Inflammatory macrophage treated with lipopolysaccharide for 1 hour (primary cell): ENCODE results near the gene POLQ.
"Not testable (repeated sequence)": the region's sequence is repeated elsewhere in the genome, so short reads cannot be mapped to it uniquely, and the experiment has no call there.

Experiments
- DNase-seq, 2 donors: peaks; one replicate each; pipeline ENCODE4 v3.0.0-alpha.2; 2020 to 2022

The POLQ gene

DNA sequence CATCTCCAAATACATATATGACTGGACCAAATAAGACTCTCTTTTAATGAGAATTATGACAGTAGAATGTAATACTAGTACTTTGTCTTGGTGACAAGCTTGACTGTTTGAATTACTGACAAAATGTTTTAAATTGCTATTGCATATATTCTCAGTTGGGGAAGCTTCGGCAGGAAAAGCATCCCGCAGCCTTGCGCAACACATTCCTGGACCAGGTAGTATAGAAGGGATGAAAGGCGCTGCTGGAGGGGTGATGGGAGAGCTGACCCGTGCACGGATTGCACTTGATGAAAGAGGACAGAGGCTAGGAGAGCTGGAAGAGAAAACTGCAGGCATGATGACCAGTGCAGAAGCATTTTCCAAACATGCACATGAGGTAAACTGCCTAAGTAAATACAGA, 127.6 kb downstream of the POLQ start:
- DNase-seq = no peak

DNA sequence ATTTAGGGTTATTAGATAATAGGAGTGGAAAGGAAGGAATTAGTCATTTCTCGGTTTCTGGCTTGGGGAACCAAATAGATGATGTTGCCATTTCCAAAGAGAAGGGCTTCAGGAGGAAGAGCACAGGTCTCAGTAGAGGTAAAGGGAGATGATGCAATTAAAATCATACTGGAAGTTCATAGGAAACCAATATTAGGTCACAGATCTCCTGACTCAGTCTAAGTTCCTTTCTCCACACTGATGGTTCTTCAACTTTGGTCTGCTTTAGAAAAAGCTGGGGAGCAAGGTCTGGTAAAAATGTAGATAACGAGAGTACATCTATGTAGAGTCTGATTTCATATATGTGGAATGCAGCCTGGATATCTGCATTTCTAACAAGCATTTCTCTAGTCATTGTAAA, 130.9 kb downstream of the POLQ start:
- no peak for DNase-seq

DNA sequence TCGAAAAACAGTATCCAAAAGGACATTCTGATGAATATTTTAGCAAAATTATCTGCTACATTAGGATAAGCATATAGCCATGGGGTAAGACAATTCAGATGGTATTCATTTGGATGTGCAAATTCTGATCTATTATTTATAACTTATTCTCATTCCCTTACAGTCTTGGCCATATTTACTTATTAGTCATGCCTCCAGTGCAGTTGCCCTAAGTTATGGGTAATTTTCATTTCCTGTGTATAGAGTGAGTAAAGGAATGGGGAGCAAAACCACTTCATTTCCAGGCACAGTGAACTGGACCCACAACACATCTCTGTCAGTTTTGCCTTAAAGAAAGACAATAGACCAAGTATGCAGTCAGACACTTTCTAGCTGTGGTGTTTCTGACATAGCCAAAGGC, 134.3 kb downstream of the POLQ start:
- DNase-seq = no peak

DNA sequence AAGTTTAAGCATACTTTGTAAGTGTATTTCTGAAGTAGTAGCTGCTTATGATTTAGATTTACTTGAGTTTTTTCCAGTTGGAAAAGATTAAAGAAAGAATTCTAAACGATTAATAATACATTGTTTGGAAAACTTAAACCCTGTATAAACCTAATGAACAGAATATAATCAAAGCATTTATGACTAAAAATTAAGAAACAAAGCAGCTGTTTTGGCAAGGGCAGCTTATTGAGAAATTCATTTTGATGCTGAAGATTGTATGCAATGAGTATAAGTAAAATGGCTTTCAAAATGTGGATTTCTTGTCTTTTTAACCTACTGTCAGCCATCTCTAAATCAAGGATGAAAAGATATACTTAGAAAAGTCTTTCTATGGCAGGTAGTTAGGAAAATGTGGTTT, 140.2 kb downstream of the POLQ start:
- no peak for DNase-seq

DNA sequence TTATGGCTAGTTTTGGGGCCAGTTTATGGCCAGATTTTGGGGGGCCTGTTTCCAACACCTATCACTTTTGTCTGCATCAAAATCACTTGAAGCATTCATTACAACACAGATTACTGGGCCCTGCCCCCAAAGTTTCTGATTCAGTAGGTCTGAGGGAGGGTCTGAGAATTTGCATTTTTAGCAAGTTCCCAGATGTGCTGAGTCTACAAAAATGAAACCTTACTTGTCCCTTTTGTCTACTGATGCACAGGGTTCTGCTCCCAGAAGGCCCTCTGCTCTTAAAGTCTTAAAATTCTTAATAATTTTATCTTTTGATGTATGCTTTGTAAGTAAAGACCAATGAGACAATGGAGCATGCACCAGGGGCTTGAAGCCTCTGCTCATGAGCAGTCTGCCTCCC, 146.0 kb downstream of the POLQ start:
- no peak for DNase-seq

DNA sequence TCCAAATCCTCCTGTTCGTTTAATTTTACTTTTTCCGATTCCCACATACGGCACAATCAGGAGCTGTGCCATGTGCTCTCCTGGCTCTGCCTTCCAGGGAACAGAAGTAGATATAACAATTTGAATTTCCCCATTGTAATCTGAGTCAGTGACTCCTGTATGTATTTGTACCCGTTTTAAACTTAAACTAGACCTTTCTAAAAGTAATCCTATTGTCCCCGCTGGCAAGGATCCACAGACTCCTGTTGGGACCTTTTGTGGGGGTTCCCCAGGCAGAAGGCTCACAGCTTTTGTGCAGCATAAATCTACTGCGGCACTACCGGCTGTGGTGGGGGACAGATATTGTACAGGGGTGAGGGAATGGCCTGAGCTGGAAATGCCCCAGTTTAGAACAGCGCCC, 147.7 kb downstream of the POLQ start:
- not testable (repeated sequence) for DNase-seq

DNA sequence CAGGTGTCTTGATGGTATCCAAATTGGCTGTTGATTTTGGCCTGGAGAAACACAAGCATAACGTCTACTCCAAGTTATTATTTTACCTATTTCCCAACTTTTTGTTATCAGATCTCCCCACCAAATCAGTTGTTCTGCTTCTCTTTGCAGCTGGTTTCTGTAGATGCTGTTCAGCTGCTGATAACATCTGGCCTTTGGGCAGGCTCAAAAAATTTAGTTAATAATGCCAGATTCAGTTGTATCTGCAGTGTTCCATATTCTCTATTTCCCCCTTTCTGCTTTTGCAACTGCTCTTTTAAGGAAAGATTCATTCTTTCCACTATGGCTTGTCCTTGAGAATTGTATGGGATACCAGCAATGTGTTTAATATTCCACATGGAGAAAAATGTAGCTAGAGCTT, 149.8 kb downstream of the POLQ start:
- DNase-seq = not testable (repeated sequence)

DNA sequence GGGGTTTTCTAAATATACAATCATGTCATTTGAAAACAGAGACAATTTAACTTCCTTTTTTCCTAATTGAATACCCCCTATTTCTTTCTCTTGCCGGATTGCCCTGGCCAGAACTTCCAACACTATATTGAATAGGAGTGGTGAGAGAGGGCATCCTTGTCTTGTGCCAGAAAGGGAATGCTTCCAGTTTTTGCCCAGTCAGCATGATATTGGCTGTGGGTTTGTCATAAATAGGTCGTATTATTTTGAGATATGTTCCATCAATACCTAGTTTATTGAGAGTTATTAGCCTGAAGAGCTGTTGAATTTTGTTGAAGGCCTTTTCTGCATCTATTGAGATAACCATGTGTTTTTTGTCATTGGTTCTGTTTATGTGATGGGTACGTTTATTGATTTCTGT, 157.5 kb downstream of the POLQ start:
- not testable (repeated sequence) for DNase-seq
